ENCODE results near the gene NF1. TPM values are rescaled to one million over a fixed set of nuclear protein-coding genes. Genes with fewer than 3 reads are reported as not detected.
"Not testable (repeated sequence)": the region's sequence is repeated elsewhere in the genome, so short reads cannot be mapped to it uniquely, and the experiment has no call there.

NF1 gene
- total RNA-seq, 1 donor from 2014 or later, result 39.1 TPM

DNA sequence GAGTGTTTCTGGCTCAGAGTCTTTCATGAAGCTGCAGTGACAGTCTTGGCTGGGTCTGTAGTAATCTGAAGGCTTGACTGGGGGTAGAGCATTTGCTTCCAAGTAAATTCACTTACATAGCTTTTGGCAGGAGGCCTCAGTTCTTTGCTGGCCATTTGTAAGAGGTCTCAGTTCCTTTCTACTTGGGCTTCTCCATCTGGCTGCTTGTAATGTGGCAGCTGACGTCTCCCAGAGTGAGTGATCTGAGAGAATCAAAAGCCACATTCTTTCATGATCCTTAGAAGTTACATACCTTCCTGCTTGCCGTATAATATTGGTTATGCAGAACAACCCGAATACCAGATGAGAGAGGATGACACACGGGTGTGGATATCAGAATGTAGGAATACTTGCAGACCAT is 39.8 kb downstream of the NF1 start:
- no peak for DNase-seq

DNA sequence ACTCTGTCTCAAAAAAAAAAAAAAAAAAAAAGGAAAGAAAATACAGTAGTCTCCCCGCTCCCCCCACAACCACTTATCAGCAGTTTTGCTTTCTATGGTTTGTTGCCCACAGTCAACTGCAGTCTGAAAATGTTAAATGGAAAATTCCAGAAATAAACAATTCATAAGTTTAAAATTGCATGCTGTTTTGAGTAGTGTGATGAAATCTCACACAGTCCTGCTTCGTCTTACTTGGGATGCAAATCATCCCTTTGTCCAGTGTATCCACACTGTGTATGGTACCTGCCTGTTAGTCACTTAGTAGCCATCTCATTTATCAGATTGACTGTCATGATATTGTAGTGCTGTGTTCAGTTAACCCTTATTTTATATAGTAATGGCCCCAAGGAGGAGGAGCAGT is 41.5 kb downstream of the NF1 start:
- no peak for DNase-seq

DNA sequence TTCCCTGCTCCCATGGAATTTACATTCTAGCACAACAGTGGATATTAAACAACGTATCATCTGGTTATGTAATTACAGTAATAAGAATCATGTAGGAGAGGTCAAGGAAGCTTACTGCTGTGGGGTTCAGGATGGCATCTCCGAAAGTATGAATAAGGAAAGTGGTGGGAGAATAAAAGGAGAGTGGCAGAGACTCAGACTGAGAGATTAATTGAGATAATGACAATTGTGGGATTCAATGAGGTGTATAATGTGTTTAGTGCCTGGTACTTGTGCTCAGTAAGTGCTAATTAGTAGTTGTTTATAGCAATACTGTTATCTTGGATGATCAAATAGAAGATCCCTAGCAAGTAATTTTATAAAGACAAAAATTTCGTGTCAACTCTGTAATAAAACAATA is 45.3 kb downstream of the NF1 start:
- DNase-seq, result no peak

DNA sequence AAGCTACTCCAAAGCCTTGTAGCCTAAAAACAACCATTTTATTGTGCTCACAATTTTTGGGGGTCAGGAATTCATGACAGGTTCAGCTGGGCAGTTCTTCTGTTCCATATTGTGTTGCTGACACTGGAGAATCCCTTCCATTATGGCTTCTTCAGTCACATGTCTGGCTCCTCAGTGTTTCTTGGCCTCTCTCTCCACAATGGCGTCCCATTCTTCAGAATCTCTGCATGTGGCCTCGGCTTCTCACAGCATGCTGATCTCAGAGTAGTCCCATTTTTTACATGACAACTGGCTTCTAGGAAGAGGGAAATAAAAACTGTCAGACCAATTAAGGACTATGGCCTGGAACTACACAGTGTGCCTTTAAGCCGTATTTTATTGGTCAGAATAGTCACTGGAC is 49.7 kb downstream of the NF1 start:
- no peak for DNase-seq

DNA sequence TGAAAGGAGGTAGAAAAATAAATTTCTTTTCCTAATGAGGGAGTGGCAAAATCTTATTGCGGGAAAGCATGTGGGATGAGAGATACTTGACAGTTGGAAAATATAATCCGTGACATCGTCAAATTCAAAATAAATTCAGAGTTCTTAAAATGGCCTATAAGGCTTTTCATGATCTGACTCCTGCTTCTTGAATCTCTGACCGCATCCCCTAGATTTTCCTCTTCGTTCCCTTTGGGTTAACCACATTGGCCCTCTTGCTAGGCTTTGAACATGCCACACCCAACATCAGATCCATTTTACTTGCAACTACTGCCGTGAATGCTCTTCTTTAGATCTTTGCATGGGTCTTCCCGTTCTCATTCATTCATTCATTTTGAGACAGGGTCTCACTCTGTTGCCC is 50.1 kb downstream of the NF1 start:
- no peak for DNase-seq

DNA sequence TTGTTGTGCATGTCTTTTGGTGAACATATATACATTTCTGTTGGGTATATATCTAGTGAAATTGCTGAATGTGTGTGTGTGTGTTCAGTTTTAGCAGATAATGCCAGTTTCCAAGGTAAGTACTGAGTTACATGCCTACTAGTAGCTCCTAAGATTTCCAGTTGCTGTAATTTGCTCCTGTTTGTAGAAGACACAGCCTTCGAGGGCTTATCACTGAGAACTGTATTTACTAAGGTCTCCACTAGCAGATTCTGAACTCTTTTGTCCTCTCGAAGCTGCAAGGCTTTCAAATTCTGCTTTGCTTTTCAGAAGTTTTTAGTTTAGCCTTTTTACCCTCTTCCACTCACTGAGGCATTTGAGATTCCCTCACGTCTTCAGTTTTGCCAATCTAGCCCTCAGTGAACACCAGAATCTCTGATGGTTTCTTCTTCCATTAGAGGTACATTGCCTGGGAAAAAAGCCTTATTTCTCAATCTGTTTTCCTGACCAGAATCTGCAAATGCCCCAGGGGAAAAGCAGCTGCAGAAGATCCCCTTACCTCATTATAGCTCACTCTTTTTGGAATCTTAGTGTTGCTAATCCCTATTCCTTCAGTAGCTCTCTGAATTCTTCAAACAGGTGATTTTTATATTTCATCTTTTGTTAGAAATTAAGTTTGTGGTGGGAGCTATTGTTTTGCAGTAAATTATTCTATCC is 52.9 kb downstream of the NF1 start:
- no peak for DNase-seq

DNA sequence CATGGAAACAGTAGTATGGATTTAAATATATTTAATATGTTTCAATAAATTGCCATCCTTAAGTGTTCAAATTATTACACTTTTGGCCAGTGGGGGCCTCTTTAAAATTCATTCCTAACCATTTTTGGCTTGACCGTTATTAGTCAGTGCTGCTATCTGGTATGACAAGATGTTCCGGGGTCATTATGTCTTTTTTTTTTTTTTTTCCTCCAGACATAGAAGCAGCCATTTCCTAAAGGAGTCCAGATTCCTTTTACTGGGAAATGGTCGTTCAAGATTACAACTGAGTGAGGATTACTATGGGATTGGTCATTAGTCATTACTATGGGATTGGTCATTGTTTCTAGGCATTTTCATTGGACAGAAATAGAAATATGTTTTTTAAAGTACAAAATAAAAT is 53.4 kb downstream of the NF1 start:
- DNase-seq, result no peak

DNA sequence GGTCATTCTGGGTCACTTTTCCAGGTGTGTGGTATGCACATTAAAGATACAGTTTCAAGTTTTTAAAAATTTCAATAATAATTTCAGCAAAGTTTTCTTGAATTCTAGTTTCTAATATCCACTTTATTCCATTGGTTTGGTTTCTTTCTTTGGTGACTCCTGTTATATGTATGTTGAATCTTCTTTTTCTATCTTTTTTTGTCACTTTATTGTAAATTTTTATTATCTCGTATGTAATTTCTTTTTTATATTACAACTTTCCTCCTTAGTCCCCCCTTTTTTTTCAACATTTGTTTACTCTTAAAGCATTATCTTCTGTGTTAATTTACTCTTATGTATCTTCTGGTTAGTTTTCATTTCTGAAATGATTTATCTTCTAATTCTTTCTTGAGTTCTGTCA is 57.5 kb downstream of the NF1 start:
- no peak for DNase-seq

DNA sequence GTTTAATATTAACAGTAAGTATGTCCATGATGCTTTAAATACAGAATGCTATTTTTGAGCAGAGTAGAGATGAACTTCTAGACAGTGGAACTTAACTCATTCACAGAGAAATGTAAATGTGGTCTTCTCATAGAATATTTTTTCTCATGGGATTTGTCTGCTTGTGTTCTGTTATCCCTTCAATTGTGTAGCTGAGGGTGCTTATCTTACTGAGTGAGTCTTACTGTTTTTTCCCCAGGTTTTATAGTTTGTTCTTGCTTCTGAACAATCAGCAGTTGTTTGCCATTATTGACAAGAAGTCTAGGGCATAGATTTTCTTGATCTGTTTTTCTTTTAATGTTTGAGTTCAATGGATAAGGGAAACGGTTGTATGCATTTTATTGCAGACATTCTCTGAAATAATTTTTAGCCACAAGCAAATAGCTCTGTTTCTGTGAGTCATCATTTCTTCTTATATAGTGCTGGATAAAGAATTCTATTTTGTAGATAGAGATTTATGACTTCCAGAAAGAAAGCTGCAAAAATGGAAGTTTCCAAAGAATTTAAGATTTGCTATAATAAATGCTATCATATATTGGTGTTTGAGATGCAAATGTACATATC is 60.5 kb downstream of the NF1 start:
- DNase-seq, result no peak

DNA sequence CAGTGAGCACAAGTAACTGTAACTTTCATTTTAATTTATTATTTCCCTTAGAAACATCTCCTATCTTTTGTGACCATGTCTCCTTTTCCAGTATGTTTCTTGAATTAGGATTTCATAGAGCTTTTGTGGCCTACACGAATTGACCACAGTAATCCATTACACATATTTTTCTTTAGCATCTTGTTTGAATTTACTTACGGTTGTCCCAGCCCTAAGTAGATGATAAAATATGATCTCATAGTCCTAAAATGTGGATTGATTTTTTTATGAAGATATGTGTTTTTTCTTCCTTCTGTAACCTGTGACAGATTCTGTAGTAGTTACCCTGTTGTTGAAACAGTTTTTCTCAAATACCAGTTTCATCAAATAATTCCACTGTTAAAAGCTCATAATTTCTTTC is 61.5 kb downstream of the NF1 start:
- no peak for DNase-seq

DNA sequence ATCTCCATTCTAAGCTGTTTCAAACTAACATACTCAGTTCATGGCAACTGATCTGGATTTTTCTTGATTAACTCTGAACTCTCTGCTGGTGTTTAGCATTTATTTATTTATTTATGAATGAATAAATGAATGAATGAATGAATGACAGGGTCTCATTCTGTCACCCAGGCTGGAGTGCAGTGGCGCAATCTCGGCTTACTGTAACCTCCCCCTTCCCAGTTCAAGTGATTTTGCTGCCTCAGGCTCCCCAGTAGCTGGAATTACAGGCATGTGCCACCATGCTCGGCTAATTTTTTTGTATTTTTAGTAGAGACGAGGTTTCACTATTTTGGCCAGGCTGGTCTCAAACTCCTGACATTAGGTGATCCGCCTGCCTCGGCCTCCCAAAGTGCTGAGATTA is 62.1 kb downstream of the NF1 start:
- DNase-seq, result not testable (repeated sequence)

DNA sequence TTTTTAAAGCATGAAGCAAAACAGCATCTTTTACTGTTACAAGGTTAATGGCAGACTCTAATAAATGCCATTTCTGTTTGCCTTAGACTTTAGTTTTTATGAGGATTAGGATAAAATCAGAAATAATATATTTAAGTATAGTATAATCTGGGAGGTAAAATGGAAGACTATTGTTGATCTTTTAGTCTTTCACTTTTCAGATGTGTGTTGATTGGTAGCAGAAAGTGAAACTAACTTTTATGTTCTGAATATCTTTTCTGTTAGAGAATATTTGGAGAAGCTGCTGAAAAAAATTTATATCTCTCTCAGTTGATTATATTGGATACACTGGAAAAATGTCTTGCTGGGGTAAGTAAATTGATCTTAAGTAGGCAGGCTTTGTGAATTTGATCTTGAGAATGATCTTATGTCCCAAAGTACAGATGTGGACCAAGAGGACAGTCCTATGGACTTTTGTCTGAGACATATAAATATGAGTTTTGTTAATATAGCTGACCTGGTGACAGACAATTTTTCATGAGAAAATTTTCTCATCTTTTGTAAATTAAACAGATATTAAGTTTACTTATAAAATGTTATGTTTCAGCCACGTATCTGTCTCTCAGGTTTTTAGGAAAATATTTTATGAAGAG is 64.1 kb downstream of the NF1 start:
- no peak for DNase-seq

DNA sequence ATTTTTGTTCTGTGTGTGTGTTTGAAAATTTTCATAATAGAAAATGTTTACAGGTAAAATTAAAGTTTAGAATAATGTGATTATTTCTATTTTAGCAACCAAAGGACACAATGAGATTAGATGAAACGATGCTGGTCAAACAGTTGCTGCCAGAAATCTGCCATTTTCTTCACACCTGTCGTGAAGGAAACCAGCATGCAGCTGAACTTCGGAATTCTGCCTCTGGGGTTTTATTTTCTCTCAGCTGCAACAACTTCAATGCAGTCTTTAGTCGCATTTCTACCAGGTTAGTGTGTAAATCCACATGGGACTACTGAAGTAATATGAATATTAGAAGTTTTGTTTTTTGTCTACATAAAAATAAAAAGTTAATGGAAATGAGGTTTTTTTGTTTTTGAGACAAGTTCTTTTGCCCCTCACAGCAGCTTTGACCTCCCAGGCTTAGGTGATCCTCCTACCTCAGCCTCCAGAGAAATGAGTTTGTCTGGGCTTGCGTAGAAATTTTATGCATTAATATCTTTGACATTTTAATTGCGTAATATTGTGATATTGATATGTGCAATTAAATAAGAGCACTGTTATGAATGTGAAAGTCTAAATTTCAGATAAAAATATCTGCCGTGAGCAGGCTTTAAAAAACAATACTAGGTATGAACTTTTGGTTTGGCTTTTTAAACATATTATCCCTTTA is 68.5 kb downstream of the NF1 start:
- no peak for DNase-seq

DNA sequence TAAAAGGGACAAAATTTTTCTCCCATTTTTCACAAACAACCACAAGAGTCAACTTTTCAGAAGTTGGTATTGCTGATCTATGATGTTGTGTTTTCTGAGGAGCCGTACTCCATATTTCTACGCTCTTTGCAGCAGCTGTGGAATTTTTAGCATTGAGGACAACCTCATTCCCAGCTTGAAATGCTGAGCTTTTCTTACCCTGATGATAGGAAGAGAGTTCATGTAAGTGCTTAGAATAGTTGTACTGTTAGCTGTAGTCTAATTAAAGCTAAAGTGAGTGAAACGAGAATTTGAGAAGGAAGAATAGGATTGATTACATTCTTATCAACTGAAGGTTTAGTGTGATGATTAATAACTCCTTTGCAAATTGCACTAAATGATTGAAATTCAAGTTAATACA is 72.3 kb downstream of the NF1 start:
- no peak for DNase-seq

DNA sequence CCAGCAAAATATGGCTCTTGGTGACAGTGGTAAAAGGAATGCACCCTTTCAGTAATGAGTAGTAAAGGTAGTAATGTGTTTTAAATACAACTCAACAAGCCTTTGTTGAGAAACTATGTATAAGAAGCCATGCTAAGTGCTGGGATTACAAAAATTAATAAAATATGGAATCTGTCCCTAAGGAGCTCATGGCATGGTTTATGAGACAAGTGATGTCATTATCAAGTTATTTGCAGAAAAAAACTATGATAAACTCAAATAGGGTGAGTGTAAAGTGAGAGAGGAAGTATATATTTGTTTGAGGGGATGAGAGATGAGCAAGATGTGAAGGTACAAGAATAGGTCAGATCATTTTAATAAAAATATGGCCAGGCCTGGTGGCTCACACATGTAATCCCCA is 76.9 kb downstream of the NF1 start:
- DNase-seq, result no peak

DNA sequence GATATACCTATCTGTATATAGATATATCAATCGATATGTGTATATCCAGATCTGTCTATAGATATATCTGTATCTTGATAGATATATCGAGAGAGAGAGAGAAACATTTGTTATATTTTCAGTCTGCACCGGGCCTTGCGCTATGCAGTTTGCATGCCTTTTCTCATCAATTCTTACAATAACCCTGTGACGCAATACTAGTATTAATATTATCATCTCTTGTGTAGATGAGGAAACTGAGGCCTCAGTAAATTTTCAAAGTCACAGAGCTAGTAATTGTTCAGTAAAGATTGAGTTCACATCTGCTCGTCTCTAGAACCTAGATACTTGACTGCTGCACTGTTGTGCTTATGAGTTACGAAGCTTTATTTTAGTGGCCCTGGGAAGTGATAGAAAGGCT is 77.6 kb downstream of the NF1 start:
- DNase-seq, result no peak

DNA sequence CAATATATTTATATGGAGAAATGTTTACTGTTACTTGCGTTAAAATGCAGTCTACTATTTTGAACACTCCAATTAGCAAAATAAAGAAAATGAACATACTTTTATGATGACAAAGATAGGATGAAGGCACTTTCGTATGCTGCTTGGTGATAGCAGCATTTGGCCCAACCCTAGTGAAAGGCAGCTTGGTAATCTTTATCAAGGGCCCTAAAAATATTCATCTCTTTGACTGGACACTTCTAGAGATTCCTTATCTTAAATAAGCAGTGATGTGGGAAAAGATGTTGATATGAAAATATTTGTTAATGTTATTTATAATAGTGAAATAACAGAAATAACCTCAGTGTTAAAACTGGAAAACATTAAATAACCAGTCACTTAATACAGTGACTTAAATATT is 79.4 kb downstream of the NF1 start:
- no peak for DNase-seq

DNA sequence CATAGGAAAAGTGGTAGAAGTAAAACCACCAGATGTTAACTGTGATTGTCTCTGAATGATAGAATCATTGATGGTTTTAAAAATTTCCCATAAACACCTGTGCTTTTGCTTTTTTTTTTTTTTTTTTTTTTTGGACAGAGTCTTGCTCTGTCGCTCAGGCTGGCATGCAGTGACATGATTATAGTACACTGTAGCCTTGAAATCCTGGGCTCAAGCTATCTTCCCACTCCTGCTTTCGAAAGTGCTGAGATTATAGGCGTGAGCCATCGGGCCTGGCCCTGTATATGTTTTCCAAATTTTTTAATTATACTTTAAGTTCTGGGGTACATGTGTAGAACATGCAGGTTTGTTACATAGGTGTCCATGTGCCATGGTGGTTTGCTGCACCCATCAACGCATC is 80.5 kb downstream of the NF1 start:
- no peak for DNase-seq

DNA sequence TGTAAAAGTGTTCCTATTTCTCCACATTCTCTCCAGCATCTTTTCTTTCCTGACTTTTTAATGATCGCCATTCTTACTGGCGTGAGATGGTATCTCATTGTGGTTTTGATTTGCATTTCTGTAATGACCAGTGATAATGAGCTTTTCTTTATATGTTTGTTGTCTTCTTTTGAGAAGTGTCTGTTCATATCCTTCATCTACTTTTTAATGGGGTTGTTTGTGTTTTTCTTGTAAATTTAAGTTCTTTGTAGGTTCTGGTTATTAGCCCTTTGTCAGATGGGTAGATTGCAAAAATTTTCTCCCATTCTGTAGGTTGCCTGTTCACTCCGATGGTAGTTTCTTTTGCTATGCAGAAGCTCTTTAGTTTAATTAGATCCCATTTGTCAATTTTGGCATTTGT is 81.4 kb downstream of the NF1 start:
- not testable (repeated sequence) for DNase-seq

DNA sequence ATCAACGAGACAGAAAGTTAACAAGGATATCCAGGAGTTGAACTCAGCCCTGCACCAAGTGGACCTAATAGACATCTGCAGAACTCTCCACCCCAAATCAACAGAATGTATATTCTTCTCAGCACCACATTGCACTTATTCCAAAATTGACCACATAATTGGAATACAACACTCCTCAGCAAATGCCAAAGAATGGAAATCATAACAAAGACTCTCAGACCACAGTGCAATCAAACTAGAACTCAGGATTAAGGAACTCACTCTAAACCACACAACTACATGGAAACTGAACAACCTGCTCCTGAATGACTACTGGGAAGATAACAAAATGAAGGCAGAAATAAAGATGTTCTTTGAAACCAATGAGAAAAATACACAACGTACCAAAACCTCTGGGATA is 84.2 kb downstream of the NF1 start:
- not testable (repeated sequence) for DNase-seq

DNA sequence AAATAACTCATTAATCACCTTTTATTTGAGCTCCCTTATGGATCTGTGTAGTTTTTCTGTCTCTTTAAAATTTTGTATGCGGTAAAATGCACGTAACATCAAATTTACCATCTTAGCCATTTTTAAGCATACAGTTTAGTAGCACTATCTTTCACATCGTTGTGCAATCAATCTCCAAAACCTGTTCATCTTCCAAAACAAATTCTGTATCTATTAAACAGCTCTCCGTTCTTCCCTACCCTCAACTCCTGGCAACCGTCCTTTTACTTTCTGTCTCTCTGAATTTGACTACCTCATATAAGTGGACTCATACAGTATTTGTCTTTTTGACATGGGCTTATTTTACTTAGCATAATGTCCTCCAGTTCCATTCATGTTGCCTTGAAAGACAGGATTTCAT is 100.5 kb downstream of the NF1 start:
- no peak for DNase-seq

DNA sequence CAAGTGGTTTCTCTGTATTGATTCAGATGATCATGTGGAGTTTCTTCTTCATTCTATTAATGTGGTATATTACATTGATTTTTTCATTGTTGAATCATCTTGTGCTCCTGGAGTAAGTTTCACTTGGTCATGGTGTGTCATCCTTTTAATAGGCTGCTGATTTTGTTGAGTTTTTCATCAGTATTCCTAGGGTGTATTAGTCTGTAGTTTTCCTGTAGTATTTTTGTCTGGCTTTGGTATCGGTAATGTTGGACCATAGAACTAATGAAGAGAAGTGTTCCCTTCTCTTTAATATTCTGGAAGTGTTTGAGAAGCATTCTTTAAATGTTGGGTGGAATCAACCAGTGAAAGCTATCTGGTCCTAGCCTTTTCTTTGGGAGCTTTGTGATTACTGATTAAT is 103.2 kb downstream of the NF1 start:
- DNase-seq, result no peak

DNA sequence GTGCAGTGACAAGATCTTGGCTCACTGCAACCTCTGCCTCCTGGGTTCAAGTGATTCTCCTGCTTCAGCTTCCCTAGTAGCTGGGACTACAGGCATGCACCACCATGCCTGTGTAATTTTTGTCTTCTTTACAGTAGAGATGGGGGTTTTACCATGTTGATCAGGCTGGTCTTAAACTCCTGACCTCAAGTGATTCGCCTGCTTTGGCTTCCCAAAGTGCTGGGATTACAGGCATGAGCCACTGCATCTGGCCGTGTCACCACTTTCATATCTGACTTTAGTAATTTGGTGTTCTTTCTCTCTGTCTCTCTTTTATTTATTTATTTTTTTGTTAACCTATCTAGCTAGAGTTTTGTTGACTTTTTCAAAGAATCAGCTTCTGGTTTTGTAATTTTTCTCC is 103.9 kb downstream of the NF1 start:
- not testable (repeated sequence) for DNase-seq

DNA sequence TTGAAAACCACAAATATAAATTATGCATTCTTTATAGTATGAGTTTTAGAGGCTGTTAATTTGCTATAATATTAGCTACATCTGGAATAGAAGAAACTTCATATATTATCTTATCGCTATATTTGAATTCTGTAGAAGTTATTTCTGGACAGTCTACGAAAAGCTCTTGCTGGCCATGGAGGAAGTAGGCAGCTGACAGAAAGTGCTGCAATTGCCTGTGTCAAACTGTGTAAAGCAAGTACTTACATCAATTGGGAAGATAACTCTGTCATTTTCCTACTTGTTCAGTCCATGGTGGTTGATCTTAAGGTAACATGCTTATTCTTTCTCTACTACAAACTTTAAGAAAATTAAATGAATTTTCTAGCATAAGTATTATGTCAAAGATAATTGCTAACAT is 105.5 kb downstream of the NF1 start:
- no peak for DNase-seq

Data from dermis blood vessel endothelial cell (primary cell).